HG03378 (cell line): ENCODE measurements around the gene GNG13.

ENCODE experiments used
- ATAC-seq: cut with Tn5 transposase; IDR thresholded peaks from one replicate; pipeline ENCODE4 v1.9.1; 2021; ENCODE audit warnings: mild to moderate bottlenecking, moderate library complexity; ENCODE audit not compliant: unreplicated experiment

GNG13 gene

DNA sequence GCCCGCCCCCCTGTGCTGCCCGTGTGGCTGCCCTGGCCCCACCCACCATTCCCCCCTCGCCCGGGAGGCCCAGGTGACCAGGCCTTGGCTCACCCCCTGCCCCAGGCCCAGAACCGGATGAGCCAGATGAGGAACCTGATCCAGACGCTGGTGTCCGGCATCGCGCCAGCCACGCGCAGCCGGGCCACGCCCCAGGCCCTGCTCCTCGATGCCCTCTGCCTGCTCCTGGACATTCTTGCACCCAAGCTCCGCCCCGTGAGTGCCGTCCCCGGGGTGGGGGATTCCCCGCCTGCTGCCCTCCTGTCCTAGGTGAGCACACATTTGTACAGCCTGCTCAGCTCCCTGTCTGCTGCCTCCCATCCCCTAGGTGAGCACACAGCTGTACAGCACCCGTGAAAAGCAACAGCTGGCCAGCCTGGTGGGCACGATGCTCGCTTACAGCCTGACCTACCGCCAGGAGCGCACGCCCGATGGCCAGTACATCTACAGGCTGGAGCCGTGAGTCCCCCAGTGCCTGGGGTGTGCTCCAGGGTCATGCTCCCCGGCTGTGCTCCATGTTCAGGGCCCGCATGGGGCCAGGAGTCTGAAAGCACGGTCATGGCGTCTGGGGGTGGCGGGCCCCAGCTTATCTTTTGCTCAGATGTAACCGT lies 4.8 kb downstream of the GNG13 start:
- no peak for ATAC-seq

DNA sequence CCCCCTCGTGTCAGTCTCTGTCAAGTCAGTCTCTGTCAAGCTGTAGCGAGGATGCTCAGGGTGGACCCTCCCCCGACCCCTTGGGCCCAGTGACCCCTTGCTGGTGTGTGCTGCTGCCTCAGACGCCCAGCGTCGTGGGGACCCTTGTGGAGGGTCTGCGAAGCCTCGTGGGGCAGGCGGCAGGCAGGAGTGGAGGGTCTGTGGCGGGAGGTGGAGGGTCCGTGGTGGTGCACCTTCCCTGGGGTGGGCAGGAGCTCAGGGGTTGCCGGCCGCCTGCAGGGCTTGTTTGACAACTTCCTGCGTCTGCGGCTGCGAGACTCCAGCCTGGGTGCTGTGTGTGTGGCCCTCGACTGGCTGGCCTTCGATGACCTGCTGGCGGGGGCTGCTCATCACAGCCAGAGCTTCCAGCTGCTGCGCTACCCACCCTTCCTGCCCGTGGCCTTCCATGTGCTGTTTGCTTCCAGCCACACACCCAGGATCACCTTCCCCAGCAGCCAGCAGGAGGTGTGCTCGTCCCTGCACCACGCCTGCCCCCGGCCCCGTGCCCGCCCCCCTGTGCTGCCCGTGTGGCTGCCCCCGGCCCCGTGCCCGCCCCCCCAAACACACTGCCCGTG lies 5.6 kb downstream of the GNG13 start:
- ATAC-seq: no peak

DNA sequence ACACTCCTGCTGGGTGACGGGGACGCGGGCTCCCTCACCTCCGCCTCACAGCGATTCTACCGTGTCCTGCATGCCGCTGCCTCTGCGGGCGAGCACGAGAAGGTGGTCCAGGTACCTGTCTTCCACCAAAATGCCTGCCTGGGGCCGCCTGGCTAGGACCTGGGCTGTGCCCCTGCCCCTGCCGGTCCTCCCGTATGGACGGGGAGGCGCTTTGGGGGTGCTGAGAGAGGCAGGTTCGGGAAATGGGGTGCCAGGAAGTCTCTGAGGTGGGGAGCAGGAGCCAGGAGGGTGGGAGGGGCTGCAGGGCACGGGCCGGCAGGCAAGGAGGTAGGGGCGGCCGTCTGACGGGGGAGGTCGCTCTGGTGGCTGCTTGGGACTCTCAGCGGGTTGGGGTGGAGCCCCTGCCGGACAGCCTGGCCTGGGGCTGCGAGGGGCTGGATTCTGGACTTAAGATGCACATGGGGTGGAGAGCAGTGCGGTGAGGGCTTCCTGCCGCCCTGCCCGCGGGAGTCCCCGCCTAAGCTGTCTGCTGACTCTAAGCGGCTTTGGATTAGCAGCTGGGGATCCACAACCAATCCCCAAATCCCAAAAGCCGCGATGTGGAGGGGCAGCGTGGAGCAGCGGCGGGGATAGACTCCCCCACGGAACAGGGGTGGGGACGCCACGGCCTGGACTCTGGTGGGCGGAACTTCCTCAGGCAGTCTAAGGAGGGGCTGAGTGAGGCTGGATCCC lies 6.3 kb downstream of the GNG13 start:
- ATAC-seq: no peak

DNA sequence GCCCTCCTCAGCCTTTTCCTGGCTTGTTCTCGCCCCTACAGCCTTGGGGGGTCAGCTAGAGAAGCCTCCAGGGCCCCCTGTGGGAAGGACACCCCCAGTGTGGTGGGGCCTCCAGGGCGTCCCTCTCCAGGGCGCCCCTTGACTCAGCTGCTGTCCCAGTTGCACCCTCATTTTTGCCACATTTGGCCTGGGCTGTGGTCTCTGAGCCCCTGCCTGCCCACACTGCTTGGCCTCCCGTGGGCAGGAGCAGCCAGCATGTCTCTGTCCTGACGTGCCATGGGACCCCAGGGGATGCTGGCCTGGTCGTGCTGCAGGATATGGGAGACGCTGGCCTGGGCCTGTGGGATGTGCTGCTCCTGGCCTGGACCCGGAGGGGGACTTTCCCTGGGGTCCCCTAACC lies 7.1 kb downstream of the GNG13 start:
- no peak for ATAC-seq

GRCh38 chr16:792221-792995 lies 8.1 kb downstream of the GNG13 start:
- no peak for ATAC-seq

DNA sequence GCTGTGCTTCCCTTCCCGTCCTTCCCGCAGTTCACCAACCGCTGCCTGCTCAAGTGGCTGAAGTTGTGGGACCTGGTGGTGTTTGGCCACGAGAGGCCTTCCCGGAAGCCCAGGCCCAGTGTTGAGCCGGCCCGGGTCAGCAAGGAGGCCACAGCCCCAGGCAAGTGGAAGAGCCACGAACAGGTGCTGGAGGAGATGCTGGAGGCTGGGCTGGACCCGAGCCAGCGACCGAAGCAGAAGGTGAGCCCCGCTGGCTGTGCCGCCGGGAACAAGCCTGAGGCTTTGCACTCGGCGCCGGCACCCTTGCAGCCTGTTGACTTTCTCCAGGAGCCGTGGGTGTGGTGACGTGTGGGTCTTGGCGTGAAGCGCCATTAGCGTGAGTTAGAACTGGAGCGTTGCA lies 9.4 kb downstream of the GNG13 start:
- no peak for ATAC-seq

DNA sequence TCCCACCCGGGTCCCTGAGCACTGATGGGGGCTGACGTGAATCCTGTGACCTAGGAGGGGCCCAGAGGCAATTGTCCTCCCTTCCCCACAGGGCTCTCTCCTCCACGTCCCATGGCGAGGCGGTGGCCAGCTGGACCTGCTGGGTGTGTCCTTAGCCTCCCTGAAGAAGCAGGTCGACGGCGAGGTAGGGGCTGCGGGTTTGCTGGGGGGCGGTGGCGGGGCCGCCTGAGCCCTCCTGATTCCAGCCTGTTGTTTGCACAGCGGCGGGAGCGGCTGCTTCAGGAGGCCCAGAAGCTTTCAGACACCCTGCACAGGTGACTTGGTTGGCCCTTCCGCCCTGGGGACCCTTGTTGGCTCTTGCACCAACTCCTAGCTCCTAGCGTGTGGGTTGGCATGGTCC lies 10.4 kb downstream of the GNG13 start:
- no peak for ATAC-seq

- ATAC-seq: no peak
Measured at GRCh38 chr16:789191-789850, 11.2 kb downstream of the GNG13 start.

DNA sequence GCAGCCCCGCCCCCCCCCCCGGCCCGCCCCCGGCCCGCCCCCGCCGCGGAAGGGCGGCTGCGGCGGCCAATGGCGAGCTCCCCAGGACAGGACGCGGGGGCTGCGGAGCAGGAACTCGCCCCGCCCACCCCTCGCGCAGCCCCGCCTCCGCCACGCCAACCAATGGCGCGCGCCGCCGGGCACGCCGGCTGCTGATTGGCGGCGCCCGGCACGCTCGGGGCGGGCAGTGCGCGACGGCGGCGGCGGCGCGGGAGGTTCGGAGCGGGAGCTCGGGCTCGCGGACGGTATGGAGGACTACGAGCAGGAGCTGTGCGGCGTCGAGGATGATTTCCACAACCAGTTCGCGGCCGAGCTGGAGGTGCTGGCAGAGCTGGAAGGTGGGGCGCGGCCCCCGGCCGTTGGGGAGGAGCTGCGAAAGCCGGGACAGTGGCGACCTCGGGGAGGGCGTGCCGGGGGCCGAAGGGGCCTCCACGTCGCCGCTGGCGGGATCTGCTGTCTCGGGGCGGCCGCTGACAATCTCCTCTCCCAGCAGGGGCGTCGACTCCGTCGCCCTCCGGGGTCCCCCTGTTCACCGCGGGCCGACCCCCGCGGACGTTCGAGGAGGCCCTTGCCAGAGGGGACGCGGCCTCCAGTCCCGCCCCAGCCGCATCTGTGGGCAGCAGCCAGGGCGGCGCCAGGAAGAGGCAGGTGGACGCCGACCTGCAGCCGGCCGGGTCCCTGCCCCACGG lies 12.0 kb downstream of the GNG13 start, which contains the start of gene CHTF18:
Gene CHTF18 (plus strand): TSS at position 222 of the 728 bp plus-strand sequence. CDS start 65 bp downstream, at position 287.
- peak; percentile 44 for ATAC-seq

DNA sequence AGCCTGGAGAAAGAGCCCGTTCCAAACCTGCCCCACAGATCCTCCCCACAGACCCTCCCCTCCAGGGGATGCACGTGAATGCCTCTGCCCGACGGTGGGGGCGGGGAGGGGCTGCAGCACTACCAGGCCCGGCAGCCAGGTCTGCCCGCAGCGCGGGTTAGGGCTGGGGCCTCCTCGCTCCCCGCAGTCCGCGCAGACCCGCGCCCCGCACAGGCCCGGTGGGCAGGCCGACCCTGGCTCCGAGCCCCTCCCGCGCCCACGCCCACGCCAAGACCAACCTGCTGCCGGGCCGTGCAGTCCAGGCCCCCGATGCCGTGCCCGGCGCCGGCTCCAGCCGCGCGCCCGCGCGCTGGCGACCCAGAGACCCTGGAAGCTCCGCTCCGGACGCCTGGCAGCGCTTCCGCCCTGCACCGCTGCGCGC lies 12.5 kb downstream of the GNG13 start, which contains the start of gene RPUSD1:
Gene RPUSD1 (minus strand): TSS at position 404 of the 421 bp plus-strand sequence. CDS start 644 bp downstream, outside the sequence.
- peak; percentile 15 for ATAC-seq

GRCh38 chr16:787321-787966 lies 13.1 kb downstream of the GNG13 start:
- no peak for ATAC-seq

DNA sequence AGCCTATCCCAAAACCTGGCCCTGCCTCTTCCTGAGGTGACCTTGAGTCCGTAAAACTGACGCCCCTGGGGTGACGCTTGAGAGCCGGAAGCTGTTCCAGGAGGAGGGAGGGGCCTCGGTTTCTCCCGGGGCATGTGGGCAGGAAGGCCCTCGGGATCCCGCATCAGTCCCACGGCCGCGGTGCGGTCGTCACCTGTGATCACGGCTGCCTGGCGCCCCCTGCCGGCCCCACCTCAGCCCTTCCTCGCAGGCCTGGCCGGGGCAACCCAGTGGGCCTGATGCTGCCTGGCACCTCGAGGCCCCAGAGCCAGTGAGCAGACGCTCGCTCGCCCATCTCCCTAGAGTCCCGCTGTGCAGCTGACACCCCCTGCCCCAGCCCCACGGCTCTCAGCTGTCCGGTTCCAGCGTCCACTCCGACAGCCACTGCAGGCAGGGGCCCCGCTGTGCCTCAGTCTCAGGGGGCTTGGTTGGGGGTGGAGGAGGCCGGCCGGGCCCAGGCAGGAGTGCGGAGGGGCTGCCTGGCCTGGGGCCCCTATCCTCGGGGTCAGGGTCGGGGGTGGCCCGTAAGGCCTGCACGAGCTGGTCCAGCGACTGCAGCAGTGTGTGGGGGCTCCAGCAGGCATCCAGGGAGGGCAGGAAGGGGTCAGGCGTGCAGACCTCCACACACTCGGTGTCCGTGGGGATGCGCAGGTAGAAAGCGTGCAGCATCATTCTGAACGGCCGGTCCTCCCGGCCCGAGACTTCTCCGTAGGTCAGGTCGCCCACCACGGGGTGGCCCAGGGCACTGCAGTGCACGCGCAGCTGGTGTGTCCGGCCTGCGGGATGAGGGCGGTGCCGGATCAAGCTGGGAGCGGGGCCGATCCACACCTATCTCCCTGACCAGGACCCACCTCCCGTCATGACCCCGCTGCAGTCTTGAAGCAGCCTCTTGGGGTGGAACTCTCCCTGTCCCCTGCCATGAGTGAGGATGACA lies 14.7 kb downstream of the GNG13 start:
- ATAC-seq: no peak

DNA sequence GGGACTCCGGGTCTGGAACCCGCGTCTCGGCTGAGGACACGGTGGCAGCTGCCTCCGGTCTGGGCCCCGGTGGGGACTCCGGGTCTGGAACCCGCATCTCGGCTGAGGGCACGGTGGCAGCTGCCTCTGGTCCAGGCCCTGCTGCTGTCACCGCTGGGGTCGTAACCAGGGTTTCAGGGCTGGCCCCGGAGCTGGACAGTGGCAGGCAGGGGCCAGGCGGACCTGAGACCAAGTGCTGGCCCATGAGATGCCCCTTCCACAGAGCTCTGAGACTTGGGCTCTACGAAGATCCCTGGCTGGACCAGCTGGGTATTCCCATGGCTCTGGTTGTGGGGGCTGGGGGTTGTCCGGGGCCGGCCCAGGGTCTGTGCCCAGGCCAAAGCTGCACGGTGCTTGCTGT lies 16.1 kb downstream of the GNG13 start:
- ATAC-seq: no peak

GRCh38 chr16:783404-784161 lies 17.0 kb downstream of the GNG13 start:
- ATAC-seq: no peak

DNA sequence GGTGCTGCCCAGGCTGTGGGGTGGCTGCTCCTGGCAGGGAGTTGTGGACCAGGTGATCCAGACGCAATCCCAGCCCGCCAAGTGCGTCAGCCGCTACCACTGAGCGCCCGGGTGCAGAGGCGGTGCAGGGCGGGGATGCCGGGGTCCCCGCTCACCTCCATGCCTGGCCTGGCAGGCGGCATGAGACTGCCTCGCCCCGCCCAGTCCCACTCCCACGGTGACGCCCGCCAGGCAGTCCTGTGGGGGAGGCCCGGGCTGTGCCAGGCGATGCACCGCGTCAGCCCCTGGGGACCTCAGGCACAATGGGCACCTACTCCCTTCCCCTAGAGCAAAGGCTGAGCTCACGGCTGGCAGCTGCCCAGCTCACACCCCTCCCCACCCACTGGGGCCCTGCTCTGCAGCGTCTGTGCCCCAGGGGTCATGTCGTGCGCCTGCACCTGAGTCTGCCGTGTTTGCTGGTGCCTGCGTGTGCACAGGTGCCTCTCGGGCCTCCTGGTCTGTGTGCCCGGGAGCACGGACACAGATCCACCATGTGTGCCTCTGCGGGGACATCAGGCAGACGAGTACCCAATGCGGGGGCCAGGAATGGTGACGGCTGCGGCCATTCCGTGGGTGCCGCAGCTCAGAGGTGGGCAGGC lies 17.6 kb downstream of the GNG13 start:
- ATAC-seq: no peak

DNA sequence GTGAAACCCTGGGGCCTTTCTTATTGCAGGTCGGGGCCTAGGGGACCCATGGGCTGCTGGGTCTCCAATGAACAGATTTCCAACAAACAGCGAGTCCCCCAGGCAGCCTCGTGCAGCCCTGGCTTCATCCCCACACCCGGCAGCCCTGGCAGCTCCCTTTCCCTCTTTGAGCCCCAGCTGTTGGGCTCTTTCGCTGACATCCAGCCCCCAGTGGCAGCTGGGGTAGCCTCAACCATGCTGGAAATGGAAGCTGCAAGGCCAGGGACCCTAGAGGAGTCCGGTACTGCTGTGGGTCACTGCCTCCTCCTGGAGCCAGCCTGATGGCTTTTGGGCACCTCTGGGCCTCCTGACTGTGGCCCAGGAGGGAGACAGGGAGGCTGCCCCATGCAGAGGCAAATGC lies 18.3 kb downstream of the GNG13 start:
- ATAC-seq: no peak

DNA sequence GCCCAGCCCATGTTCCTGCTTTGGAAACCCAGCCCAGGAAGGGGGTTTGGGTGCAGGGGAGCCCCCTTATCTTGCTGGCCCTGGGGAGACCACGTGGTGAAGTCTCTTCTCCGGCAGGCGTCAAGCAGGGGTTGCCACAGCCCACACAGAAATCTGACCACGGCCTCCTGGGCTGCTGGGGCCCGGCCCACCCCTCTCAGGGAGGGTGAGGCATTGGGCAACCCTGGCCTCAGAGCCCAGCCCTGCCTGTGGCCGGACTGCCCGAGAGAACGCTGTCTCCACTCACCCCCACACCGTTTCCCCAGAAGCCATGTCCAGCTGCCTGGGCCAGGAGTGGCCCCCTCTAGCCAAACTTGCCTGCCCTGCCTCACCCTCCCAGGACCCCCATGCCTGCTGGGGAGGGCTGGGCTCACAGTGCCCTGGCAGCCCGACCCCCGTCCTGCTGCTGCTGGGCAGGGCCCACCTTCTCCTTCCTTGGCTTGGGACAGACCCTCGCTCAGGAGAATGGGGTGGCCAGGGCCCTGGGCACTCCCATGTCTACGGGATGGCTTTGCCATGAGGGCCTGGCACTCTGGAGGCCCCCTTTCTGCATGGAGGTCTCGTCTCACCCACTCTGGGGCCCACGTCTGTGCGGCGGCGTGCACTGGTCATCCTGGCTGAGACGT lies 19.1 kb downstream of the GNG13 start:
- ATAC-seq: no peak
